H9 (cell line): ENCODE data around the gene LRRC45. TPM values are rescaled to one million over a fixed set of nuclear protein-coding genes. Genes with fewer than 3 reads are reported as not detected.

Experiments used
- DNase-seq: peaks from one replicate; pipeline ENCODE4 v3.0.0-alpha.2; 2017
- H2AFZ ChIP-seq: one replicate; pipeline ENCODE4 v1.6.1; 2013; ENCODE audit warnings: mild to moderate bottlenecking, low read length, control low read depth, moderate library complexity
- H2AK5ac ChIP-seq: 2 replicates; pipeline ENCODE4 v1.6.1; 2013; ENCODE audit warnings: low read length, control low read depth, mixed read lengths; ENCODE audit not compliant: insufficient read length
- H2BK120ac ChIP-seq: one replicate; pipeline ENCODE4 v1.6.1; 2013; ENCODE audit warnings: low read depth, mild to moderate bottlenecking, low read length, control low read depth, inconsistent platforms; ENCODE audit not compliant: poor library complexity, severe bottlenecking
- H2BK12ac ChIP-seq: 2 replicates; pipeline ENCODE4 v1.6.1; 2013; ENCODE audit warnings: low read length, control low read depth, mixed read lengths, low read depth; ENCODE audit not compliant: insufficient read length
- H2BK15ac ChIP-seq: 2 replicates; pipeline ENCODE4 v1.6.1; 2013; ENCODE audit warnings: low read depth, low read length, control low read depth
- H2BK20ac ChIP-seq: one replicate; pipeline ENCODE4 v1.6.1; 2013; ENCODE audit warnings: low read depth, mild to moderate bottlenecking, low read length, control low read depth, inconsistent platforms; ENCODE audit not compliant: poor library complexity, severe bottlenecking
- H2BK5ac ChIP-seq: 2 replicates; pipeline ENCODE4 v1.6.1; 2013; ENCODE audit warnings: low read length, control low read depth, mixed read lengths; ENCODE audit not compliant: insufficient read length
- H3K14ac ChIP-seq: 2 replicates; pipeline ENCODE4 v1.6.1; 2013; ENCODE audit warnings: low read length, control low read depth; ENCODE audit not compliant: insufficient read depth
- H3K18ac ChIP-seq: 2 replicates; pipeline ENCODE4 v1.6.1; 2013; ENCODE audit warnings: low read depth, mild to moderate bottlenecking, mixed read lengths, low read length, control low read depth; ENCODE audit not compliant: insufficient read length
- H3K23ac ChIP-seq: 2 replicates; pipeline ENCODE4 v1.6.1; 2013; ENCODE audit warnings: low read length, control low read depth, mixed read lengths, low read depth; ENCODE audit not compliant: insufficient read length
- H3K23me2 ChIP-seq: 2 replicates; pipeline ENCODE4 v1.6.1; 2013; ENCODE audit warnings: low read depth, mild to moderate bottlenecking, mixed read lengths, low read length, control low read depth; ENCODE audit not compliant: insufficient read length, poor library complexity, severe bottlenecking
- H3K27ac ChIP-seq: 2 replicates; pipeline ENCODE4 v1.5.1; 2013; ENCODE audit warnings: low read length, control low read depth, mixed read lengths, low read depth; ENCODE audit not compliant: insufficient read length
- H3K27me3 ChIP-seq: 2 replicates; pipeline ENCODE4 v1.6.1; 2013; ENCODE audit warnings: low read length, control low read depth, inconsistent platforms; ENCODE audit not compliant: insufficient read depth
- H3K4ac ChIP-seq: 2 replicates; pipeline ENCODE4 v1.6.1; 2013; ENCODE audit warnings: low read depth, mild to moderate bottlenecking, control low read depth, inconsistent platforms, low read length, moderate library complexity
- H3K4me1 ChIP-seq: 2 replicates; pipeline ENCODE4 v1.6.1; 2013; ENCODE audit warnings: low read length, control low read depth, inconsistent platforms; ENCODE audit not compliant: insufficient read depth
- H3K4me2 ChIP-seq: 2 replicates; pipeline ENCODE4 v1.6.1; 2013; ENCODE audit warnings: low read length, control low read depth, mixed read lengths; ENCODE audit not compliant: insufficient read length, insufficient read depth
- H3K56ac ChIP-seq: 2 replicates; pipeline ENCODE4 v1.6.1; 2013; ENCODE audit warnings: low read depth, mild to moderate bottlenecking, mixed read lengths, low read length, control low read depth; ENCODE audit not compliant: insufficient read length
- H3K79me1 ChIP-seq: 2 replicates; pipeline ENCODE4 v1.6.1; 2013; ENCODE audit warnings: low read depth, mild to moderate bottlenecking, moderate library complexity, low read length, control low read depth, inconsistent platforms; ENCODE audit not compliant: insufficient read depth, poor library complexity, severe bottlenecking
- H3K79me2 ChIP-seq: 2 replicates; pipeline ENCODE4 v1.6.1; 2013; ENCODE audit warnings: low read length, control low read depth, inconsistent platforms; ENCODE audit not compliant: insufficient read depth
- H3K9ac ChIP-seq: 2 replicates; pipeline ENCODE4 v1.6.1; 2013; ENCODE audit warnings: low read length, control low read depth, mixed read lengths; ENCODE audit not compliant: insufficient read length; ENCODE audit errors: extremely low read depth
- H3K9me3 ChIP-seq: one replicate; pipeline ENCODE4 v1.6.1; 2013; ENCODE audit warnings: low read depth, low read length, inconsistent platforms; ENCODE audit not compliant: control insufficient read depth
- H3T11ph ChIP-seq: one replicate; pipeline ENCODE4 v1.6.1; 2013; ENCODE audit warnings: mild to moderate bottlenecking, low read length, control low read depth, inconsistent platforms
- H4K20me1 ChIP-seq: one replicate; pipeline ENCODE4 v1.6.1; 2013; ENCODE audit not compliant: control insufficient read depth, insufficient read length, insufficient read depth
- H4K5ac ChIP-seq: 2 replicates; pipeline ENCODE4 v1.6.1; 2013; ENCODE audit warnings: low read depth, mild to moderate bottlenecking, mixed read lengths, low read length, control low read depth; ENCODE audit not compliant: insufficient read length
- H4K8ac ChIP-seq: replicated peaks from 2 replicates; pipeline ENCODE4 v1.6.1; 2013; ENCODE audit warnings: low read length, control low read depth, mixed read lengths, low read depth; ENCODE audit not compliant: insufficient read length
- H4K91ac ChIP-seq: 2 replicates; pipeline ENCODE4 v1.6.1; 2013; ENCODE audit warnings: low read depth, mild to moderate bottlenecking, moderate library complexity, mixed read lengths, low read length, control low read depth; ENCODE audit not compliant: insufficient read length
- H3K27ac Mint-ChIP-seq, 3 experiments: 2 replicates in 2 of 3; 3 replicates in 1 of 3; pipeline ENCODE4 v1.8.0; 2020 to 2021; ENCODE audit warnings: mixed read lengths in 3 of 3, mild to moderate bottlenecking in 1 of 3, moderate library complexity in 1 of 3
- H3K27me3 Mint-ChIP-seq: 2 replicates; pipeline ENCODE4 v1.8.0; 2021; ENCODE audit warnings: low read depth, mild to moderate bottlenecking, moderate library complexity, mixed read lengths
- H3K36me3 Mint-ChIP-seq, 3 experiments: 2 replicates in 2 of 3; 3 replicates in 1 of 3; pipeline ENCODE4 v1.8.0; 2020 to 2021; ENCODE audit warnings: low read depth in 3 of 3, mixed read lengths in 3 of 3; ENCODE audit not compliant: insufficient read depth in 1 of 3
- H3K4me1 Mint-ChIP-seq, 2 experiments: 2 replicates each; pipeline ENCODE4 v1.8.0; 2020; ENCODE audit warnings: mixed read lengths in 2 of 2
- H3K4me3 Mint-ChIP-seq, 2 experiments: 2 replicates in 1 of 2; 3 replicates in 1 of 2; pipeline ENCODE4 v1.8.0; 2020 to 2021; ENCODE audit warnings: mild to moderate bottlenecking in 2 of 2, mixed read lengths in 2 of 2, moderate library complexity in 1 of 2
- H3K9me3 Mint-ChIP-seq, 2 experiments: 2 replicates in 1 of 2; 3 replicates in 1 of 2; pipeline ENCODE4 v1.8.0; 2020; ENCODE audit warnings: mild to moderate bottlenecking in 2 of 2, mixed read lengths in 2 of 2, moderate library complexity in 1 of 2
- CTCF ChIP-seq: fragments of 200-600 bp; sonication (generic); conservative IDR thresholded peaks from 3 replicates; pipeline ENCODE4 v1.8.0; 2021; ENCODE audit warnings: antibody characterized with exemption, mild to moderate bottlenecking
- WGBS: extraction: QIAGEN DNeasy Blood & Tissue Kit; methylation state at CpG from one replicate; pipeline ENCODE4 v1.1.7; 2013; ENCODE audit warnings: missing lambda C conversion rate, low lambda C conversion rate, mixed read lengths; ENCODE audit not compliant: insufficient read length; ENCODE audit errors: extremely low coverage; 5-methylcytosine and 5-hydroxymethylcytosine counted together
- total RNA-seq: library from RNA; stranded (reverse); gene quantifications from 2 replicates; pipeline ENCODE4 v1.2.1, GENCODE V29; 2021

LRRC45 gene
- total RNA-seq, 1 experiment from 2014 or later = 28.7 TPM

- H3K9ac ChIP-seq = no peak overlapping the region
These were observed 15.9 kb upstream of the LRRC45 start for GRCh38 chr17:82007228-82007494.

More at GRCh38 chr17:82007228-82007494, 15.9 kb upstream of the LRRC45 start:
- H3K27me3 ChIP-seq = no peaks in the 10 kb centered on the region
- no peak overlapping the region for H2BK20ac ChIP-seq
- no peak overlapping the region for H2BK5ac ChIP-seq
- Mint-ChIP-seq H3K4me3 (no peak overlapping the region), H3K27me3 (no peaks in the 10 kb centered on the region; the same call in 1 of the 2 replicates), H3K9me3 (no peaks in the 10 kb centered on the region), H3K27ac (no peak overlapping the region), H3K4me1 (no peaks in the 10 kb centered on the region), H3K36me3 (no peaks in the 10 kb centered on the region)
- no CpG with 5 or more reads among the region's 6 CpGs for WGBS
- no peak overlapping the region for H2AK5ac ChIP-seq
- H3K4me2 ChIP-seq = no peak overlapping the region
- no peak overlapping the region for H3T11ph ChIP-seq
- H3K9me3 ChIP-seq = no peaks in the 10 kb centered on the region
- H4K8ac ChIP-seq = no peak overlapping the region
- H3K27ac ChIP-seq = no peak overlapping the region
- H4K20me1 ChIP-seq = no peaks in the 10 kb centered on the region
- no peak overlapping the region for H3K23ac ChIP-seq
- H2BK12ac ChIP-seq = no peak overlapping the region
- H3K18ac ChIP-seq = no peak overlapping the region
- no peak overlapping the region for H4K5ac ChIP-seq
- no peak for TF ChIP-seq CTCF
- no peaks in the 10 kb centered on the region for H3K23me2 ChIP-seq
- no peak overlapping the region for H2AFZ ChIP-seq
- no peaks in the 10 kb centered on the region for H3K79me2 ChIP-seq
- no peak overlapping the region for H2BK120ac ChIP-seq
- no peak overlapping the region for H3K56ac ChIP-seq
- H3K14ac ChIP-seq = no peak overlapping the region
- DNase-seq = no peak
- no peaks in the 10 kb centered on the region for H3K4me1 ChIP-seq
- no peak overlapping the region for H4K91ac ChIP-seq
- no peak overlapping the region for H3K4ac ChIP-seq
- no peak overlapping the region for H2BK15ac ChIP-seq
- H3K79me1 ChIP-seq = no peaks in the 10 kb centered on the region
